CD4-positive, alpha-beta T cell treated with Interleukin-17A for 1 hour (primary cell): ENCODE results near the gene PRKCSH.

Source experiments
- DNase-seq: peaks from one replicate; pipeline ENCODE4 v3.0.0-alpha.2; 2020

Gene PRKCSH

GRCh38 chr19:11479090-11479897 lies 43.9 kb downstream of the PRKCSH start:
- DNase-seq, result no peak

- no peak for DNase-seq
Measured at GRCh38 chr19:11479898-11480714, 44.7 kb downstream of the PRKCSH start.

GRCh38 chr19:11480715-11481533 lies 45.5 kb downstream of the PRKCSH start, which contains the start of gene ELAVL3:
TSS of gene ELAVL3 (minus strand) at chr19:11481046. CDS start at chr19:11480608, 438 bp downstream.
- no peak for DNase-seq

- peak; percentile 74 for DNase-seq
Measured at GRCh38 chr19:11481534-11482383, 46.3 kb downstream of the PRKCSH start.

GRCh38 chr19:11482384-11483050 lies 47.1 kb downstream of the PRKCSH start:
- peak; percentile 88 for DNase-seq

GRCh38 chr19:11483366-11484111 lies 48.1 kb downstream of the PRKCSH start:
- no peak for DNase-seq

GRCh38 chr19:11485245-11485837 lies 49.9 kb downstream of the PRKCSH start:
- DNase-seq, result no peak

- DNase-seq, result no peak
Measured at GRCh38 chr19:11486661-11487503, 51.4 kb downstream of the PRKCSH start.

GRCh38 chr19:11489378-11489777 lies 53.9 kb downstream of the PRKCSH start:
- no peak for DNase-seq

GRCh38 chr19:11494634-11495285 lies 59.3 kb downstream of the PRKCSH start:
- no peak for DNase-seq

GRCh38 chr19:11495481-11495880 lies 60.0 kb downstream of the PRKCSH start:
- no peak for DNase-seq

- no peak for DNase-seq
Measured at GRCh38 chr19:11495885-11496284, 60.5 kb downstream of the PRKCSH start.

- peak; percentile 60 for DNase-seq
Measured at GRCh38 chr19:11496391-11497163, 61.1 kb downstream of the PRKCSH start.

GRCh38 chr19:11499220-11499726 lies 63.8 kb downstream of the PRKCSH start:
- DNase-seq, result no peak

- DNase-seq, result no peak
Measured at GRCh38 chr19:11499890-11500420, 64.5 kb downstream of the PRKCSH start.
